NCI-H1105 (cell line): ENCODE results near the gene PGD.
A peak's percentile ranks its signal among the peaks of the same experiment; 100 is the strongest.

Experiments
- DNase-seq: peaks from one replicate; lab custom pipeline; 2025; lab: John Stamatoyannopoulos, UW

Gene PGD

DNA sequence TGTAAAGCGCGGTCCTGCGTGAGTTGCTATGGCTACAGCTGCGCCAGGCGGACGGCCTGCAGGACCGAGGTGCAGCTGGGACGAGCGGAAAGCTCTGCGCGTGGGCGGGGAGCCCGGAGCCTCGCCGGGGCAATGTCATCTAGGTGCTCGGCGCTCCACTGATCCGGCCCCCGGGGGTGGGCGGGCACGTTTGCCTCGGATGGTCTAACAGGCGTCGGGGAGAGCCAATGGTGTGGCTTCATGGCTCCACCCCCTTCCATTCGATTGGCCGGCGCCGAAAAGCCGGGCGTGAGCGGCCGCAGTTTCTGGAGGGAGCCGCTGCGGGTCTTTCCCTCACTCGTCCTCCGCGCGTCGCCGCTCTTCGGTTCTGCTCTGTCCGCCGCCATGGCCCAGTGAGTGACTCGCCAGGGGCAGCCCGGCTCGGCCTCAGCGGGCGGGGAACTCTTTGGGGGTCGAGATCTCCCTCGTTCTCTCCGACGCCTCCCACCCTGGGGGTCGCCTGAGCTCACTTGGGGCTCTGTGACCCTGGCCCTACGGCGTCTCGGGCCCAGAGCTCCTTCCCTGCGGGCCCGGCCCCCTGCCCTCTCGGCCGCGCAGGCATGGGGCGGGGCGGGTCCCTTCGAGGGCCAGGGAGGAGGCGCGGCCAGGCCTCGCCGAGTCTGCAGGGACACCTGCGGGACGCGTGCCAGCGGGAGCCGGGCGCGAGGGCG lies at the start of gene PGD:
TSS of gene PGD (plus strand) at position 331 of the 710 bp plus-strand sequence. CDS start at position 385, 54 bp downstream.
- peak; percentile 99 for DNase-seq

DNA sequence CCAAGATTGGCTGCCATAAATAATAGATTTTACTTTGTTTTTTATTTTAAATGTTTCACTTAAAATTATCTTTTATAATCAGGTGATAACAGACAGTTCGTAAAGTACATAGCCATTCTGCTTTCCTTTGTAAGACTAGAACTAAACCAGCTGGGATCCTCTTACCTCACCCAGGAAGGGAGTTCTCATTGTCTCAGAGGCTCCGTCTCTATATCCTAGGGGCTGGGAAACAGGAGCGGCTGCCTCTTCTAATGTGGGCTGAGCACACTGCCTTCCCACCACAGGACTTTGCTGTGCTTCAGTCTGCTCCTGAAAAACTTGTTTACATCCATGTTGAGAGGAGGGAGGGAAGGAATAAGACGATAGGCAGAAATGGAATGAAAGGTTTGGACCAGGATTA lies 45.6 kb upstream of the PGD start:
- DNase-seq = no peak

DNA sequence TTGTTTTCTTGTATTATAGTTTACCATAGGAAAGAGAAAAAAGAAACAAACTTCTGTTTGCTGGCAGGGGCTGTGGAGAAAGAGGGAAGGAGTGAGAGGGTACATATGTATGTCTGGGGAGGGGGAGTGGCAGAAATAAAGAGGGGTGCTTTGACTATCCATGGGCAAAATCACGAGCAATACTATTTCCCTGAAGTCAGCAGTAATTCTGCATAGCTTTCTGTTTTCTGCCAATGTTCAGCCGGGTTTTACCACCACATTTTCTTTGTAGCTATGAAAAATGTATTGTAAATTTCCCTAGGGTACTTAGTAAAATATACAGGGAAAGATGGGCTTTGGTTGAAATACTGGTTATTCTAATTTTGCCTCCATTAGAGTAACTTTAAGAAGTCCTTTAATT lies 45.2 kb upstream of the PGD start:
- DNase-seq = no peak

GRCh38 chr1:10360045-10360444 lies 38.8 kb upstream of the PGD start:
- no peak for DNase-seq

- DNase-seq = no peak
These were observed 37.3 kb upstream of the PGD start for GRCh38 chr1:10361515-10361914.

GRCh38 chr1:10368194-10368593 lies 30.7 kb upstream of the PGD start:
- DNase-seq = no peak

DNA sequence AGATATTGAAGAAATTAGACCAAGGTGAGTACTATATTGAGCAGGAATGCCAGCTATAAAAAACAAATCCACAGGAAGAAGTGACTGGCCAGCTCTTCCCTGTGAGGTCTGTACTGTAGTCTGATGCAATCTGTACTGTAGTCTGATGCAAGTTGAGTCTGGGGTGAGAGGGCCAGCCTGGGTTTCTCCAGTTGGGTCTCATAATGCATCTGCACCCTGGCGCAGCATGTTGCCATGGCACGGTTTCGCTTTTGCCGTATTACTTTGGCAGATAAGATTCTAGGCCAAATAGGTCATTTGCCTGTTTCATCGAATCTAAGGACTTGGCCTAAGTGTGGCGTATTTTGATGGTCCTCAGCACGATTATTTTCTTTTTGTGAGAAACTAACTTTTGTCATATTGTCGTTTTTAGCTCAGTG lies 24.4 kb upstream of the PGD start:
- DNase-seq = no peak

DNA sequence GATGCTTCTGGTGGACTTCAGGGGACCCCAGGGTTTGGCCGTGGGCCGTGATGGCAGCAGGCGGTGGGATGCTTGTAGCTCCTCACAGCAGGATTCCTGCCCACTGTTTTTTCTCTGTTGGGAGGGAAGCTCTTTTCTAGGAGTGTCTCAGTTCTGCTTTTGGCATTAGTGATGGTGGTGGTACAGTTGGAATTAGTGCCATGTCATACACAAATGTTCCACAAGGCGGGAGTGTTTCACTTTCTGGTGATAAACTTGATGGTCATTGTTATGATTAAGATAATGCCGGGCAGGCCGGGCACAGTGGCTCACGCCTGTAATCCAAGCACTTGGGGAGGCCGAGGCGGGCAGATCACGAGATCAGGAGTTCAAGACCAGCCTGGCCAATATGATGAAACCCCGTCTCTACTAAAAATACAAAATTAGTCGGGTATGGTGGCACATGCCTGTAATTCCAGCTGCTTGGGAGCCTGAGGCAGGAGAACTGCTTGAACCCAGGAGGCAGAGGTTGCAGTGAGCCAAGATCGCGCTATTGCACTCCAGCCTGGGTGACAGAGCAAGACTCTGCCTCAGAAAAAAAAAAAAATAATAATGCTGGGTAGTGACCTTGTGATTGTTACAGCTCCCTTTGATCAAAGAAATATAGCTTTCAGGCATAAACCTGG lies 21.4 kb upstream of the PGD start:
- peak; percentile 16 for DNase-seq

- DNase-seq = no peak
These were observed 20.6 kb upstream of the PGD start for GRCh38 chr1:10378081-10378841.

GRCh38 chr1:10379101-10379620 lies 19.7 kb upstream of the PGD start:
- DNase-seq = no peak

- DNase-seq = no peak
These were observed 19.2 kb upstream of the PGD start for GRCh38 chr1:10379676-10380075.

GRCh38 chr1:10380594-10381275 lies 18.1 kb upstream of the PGD start:
- no peak for DNase-seq

DNA sequence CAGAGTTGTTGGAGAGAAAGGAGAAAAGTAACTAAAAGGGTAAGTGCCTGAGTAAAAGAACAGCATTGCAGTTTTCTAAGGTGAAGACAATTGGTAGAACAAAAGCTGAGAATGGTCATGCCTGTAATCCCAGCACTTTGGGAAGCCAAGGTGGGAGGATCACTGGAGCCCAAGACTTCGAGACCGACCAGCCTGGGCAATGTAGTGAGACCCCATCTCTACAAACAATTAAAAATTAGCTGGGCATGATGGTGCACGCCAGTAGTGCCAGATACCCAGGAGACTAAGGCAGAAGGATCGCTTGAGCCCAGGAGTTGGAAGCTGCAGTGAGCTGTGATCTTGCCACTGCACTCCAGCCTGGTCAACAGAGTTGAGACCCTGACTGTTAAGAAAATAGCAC lies 15.2 kb upstream of the PGD start:
- no peak for DNase-seq

GRCh38 chr1:10384219-10384618 lies 14.6 kb upstream of the PGD start:
- DNase-seq = no peak

DNA sequence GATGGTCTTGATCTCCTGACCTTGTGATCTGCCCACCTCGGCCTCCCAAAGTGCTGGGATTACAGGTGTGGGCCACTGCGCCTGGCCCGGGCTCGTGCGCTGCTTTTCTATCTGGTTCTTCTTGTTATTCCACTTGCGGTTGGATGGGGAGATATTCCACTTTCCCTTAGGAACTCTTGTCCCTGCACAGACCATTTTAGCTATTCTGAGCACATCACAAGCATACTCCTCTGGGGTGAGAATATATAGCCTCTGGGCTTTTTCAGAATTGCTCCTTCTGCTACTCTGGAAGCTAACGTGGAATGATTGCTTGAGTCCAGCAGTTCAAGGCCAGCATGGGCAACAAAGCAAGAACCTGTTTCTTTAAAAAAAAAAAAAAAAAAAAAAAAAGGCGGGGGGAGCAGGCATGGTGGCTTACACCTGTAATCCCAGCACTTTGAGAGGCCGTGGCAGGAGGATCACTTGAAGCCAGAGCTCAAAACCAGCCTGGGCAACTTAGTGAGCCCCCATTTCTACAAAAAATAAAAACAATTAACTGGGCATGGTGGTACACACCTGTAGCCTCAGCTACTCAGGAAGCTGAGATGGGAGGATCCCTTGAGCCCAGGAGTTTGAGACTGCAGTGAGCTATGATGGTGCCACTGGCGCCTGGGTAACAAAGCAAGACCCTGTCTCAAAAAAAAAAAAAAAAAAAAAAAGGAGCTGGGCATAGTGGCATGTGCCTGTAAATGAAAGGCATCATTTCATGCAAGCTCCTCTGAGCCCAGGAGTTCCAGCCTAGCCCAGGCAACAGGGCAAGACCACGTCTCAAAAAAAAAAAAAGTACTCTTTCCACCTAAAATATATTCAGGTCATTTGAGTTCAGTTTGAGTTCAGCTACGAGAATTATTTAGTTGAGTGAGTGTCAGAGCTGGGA lies 11.8 kb upstream of the PGD start:
- DNase-seq = no peak

DNA sequence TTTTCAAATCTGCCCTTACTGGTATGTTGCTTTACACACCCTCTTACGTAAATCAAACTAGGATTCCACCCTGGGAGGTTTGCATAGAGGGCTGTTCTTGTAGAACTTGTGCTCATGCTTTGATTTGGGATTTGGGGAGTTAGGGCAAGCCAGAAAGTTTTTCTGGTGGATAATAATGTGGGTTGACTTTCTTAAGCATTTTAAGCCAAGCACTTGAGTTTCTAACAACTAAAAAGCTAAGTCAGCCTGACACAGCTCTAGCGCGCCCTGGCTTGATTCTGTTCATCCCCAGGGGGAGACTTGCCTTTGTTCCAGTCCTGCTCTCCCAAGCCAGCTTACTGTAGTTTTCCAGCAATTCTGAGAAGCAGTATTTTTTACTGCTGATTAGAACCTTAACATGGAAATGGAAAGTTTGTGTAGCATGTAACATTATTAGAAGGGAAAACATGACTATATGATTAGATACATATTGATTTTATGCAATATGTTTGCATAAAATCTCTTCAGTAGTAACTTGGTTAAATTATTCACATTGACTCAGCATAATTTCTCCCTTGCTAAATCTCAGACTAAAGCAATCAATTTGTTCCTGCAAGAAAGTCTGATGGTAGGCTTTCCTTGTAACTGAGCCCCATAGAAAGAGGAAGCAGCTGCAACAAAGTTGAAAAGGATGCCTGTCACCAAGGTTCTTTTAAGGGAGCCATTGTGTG lies 11.0 kb upstream of the PGD start:
- no peak for DNase-seq

- no peak for DNase-seq
These were observed 10.5 kb upstream of the PGD start for GRCh38 chr1:10388387-10388715.

DNA sequence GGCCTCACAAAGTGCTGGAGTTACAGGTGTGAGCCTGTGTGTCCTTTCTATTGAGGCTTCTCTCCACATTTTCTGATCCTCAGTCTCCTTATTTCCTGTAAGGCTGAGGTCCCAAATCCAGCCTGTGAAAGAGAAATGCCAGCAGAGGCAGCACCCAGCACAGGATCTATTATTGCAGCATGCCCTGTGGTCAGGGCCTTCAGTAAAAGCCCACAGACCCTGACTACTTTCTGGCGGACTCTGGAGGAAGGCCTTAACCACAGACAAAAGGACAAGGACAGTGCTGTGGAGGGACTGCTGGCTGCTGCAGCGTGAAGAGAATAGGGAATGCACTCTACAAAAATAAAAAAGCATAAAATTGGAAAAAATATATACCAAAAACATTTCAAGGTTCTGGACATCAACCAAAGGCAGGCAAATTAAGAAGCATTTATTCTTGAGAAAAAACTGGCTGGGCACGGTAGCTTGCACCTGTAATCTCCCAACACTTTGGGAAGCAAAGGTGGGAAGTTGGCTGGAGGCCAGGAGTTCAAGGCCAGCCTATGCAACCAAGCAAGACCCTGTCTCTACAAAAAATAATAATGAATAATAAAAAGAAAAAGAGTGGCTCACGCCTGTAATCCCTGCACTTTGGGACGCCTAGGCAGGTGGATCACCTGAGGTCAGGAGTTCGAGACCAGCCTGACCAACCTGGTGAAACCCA lies 9.4 kb upstream of the PGD start:
- peak; percentile 6 for DNase-seq

DNA sequence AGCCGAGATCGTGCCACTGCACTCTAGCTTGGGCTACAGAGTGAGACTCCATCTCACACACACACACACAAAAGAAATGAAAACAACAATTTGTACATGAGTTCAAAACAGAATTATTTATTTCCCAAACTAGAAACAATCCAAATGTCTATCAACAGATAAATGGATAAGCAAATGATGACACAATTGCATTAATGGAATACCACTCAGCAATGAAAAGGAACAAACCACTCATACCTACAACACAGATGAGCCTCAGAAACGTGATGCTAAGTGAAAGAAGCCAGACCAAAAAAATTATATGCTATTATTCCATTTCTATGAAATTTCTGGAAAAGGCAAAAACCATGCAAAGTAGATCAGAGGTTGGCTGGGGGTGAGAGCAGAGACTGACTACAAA lies 2.0 kb upstream of the PGD start:
- no peak for DNase-seq

DNA sequence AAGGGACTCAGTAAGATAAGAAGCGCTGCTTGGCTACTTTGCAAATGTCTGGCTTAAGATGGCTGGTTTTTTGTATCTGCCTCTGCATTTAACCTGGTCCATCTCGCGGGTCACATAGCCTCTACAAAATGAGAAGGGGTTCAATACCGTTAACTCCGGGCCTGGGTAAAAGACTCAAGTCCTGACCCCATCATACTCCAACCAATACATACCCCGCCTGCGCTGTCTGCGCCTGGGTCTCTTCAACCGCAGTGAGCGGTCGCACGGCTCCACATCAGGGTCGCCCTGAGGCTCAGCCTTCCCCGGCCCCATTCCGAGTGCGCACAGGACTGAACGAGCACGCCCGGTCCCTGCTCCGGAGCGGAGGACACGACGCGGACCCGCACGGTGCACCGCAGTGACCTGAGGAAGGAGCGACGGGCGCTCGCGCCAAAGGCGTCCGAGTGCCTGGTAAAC lies 558 bp upstream of the PGD start:
- no peak for DNase-seq
